Neural crest cell (in vitro differentiated cells): ENCODE results near the gene TMEM175. TPM values are rescaled to one million over a fixed set of nuclear protein-coding genes. Genes with fewer than 3 reads are reported as not detected.

Source experiments
- DNase-seq: peaks from one replicate; pipeline ENCODE4 v3.0.0; 2021; ENCODE audit warnings: low read depth, mixed read lengths, low spot score
- H3K27ac Mint-ChIP-seq: one replicate; pipeline ENCODE4 v1.8.0; 2021; ENCODE audit warnings: mild to moderate bottlenecking, mixed read lengths; ENCODE audit not compliant: unreplicated experiment
- H3K27me3 Mint-ChIP-seq: 2 replicates; pipeline ENCODE4 v1.8.0; 2021; ENCODE audit warnings: low read depth, mild to moderate bottlenecking, mixed read lengths
- H3K36me3 Mint-ChIP-seq: 2 replicates; pipeline ENCODE4 v1.8.0; 2021; ENCODE audit warnings: low read depth, mild to moderate bottlenecking, mixed read lengths
- H3K4me1 Mint-ChIP-seq: 2 replicates; pipeline ENCODE4 v1.8.0; 2021; ENCODE audit warnings: mixed read lengths
- H3K4me3 Mint-ChIP-seq: one replicate; pipeline ENCODE4 v1.8.0; 2021; ENCODE audit warnings: mild to moderate bottlenecking, mixed read lengths
- H3K9me3 Mint-ChIP-seq: 2 replicates; pipeline ENCODE4 v1.8.0; 2021; ENCODE audit warnings: mixed read lengths
- total RNA-seq: library from RNA; stranded (reverse); gene quantifications from 2 replicates; pipeline ENCODE4 v1.2.1, GENCODE V29; 2021
- TF ChIP-seq, protein P1 (sequence below): fragments of 200-600 bp; sonication (generic); conservative IDR thresholded peaks from 2 replicates; pipeline ENCODE4 v1.5.0; 2021; ENCODE audit warnings: antibody characterized with exemption, mild to moderate bottlenecking

TMEM175 gene
- total RNA-seq, 1 donor from 2014 or later: 15.2 TPM

DNA sequence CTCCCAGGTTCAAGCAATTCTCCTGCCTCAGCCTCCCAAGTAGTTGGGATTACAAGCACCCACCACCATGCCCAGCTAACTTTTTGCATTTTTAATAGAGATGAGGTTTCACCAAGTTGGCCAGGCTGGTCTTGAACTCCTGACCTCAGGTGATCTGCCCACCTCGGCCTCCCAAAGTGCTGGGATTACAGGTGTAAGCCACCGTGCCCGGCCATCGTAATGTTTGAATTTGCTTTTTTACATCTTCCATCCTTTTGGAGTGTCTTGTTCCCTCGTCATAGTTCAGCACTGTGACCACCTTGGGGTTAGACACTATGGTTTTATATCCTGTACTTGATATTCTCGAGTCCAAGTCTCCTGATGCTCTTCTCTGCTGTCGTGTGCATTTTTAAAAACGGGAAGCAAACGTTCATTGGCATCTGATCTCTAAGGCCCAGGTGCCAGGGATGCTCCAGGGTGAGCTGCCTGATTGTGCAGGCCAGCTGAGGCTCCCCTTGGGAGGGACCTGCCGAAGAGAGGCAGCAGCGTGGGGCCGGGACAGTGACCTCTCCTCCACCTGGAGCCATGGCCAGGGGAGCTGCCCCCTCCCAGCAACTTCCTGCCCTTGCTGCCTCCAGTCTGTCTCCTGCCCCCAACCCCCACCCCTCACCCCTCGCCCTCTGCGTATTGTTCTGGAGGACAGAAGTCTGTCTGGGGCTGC lies 24.4 kb downstream of the TMEM175 start:
- Mint-ChIP-seq H3K9me3 (no peaks in the 10 kb centered on the region), H3K4me3 (no peak overlapping the region), H3K4me1 (no peaks in the 10 kb centered on the region), H3K27me3 (no peaks in the 10 kb centered on the region), H3K27ac (peak overlapping the region; percentile 57), H3K36me3 (no peaks in the 10 kb centered on the region)
- TF ChIP-seq, protein P1, sequence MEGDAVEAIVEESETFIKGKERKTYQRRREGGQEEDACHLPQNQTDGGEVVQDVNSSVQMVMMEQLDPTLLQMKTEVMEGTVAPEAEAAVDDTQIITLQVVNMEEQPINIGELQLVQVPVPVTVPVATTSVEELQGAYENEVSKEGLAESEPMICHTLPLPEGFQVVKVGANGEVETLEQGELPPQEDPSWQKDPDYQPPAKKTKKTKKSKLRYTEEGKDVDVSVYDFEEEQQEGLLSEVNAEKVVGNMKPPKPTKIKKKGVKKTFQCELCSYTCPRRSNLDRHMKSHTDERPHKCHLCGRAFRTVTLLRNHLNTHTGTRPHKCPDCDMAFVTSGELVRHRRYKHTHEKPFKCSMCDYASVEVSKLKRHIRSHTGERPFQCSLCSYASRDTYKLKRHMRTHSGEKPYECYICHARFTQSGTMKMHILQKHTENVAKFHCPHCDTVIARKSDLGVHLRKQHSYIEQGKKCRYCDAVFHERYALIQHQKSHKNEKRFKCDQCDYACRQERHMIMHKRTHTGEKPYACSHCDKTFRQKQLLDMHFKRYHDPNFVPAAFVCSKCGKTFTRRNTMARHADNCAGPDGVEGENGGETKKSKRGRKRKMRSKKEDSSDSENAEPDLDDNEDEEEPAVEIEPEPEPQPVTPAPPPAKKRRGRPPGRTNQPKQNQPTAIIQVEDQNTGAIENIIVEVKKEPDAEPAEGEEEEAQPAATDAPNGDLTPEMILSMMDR: no peak
- DNase-seq: no peak

DNA sequence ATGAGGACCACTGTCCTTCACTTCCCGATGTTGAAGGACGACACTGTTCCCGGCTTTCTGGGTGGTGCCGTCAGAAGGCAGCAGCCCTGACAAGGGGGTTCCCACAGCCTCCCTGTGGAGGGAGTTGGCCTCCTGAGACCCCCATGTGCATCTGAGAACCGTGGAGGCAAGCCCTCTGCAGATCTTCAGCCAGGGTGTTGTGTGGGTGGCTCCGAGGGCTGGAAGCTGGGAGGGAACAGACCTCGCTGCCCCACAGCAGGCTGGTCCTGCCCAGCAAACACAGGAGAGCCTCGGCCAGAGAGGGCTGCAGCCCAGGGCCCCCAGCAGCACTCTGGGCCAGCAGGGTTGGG lies 24.9 kb downstream of the TMEM175 start:
- Mint-ChIP-seq H3K27ac (no peak overlapping the region), H3K27me3 (no peaks in the 10 kb centered on the region), H3K4me3 (no peak overlapping the region), H3K4me1 (no peaks in the 10 kb centered on the region), H3K36me3 (no peaks in the 10 kb centered on the region), H3K9me3 (no peaks in the 10 kb centered on the region)
- TF ChIP-seq, protein P1: no peak
- no peak for DNase-seq

DNA sequence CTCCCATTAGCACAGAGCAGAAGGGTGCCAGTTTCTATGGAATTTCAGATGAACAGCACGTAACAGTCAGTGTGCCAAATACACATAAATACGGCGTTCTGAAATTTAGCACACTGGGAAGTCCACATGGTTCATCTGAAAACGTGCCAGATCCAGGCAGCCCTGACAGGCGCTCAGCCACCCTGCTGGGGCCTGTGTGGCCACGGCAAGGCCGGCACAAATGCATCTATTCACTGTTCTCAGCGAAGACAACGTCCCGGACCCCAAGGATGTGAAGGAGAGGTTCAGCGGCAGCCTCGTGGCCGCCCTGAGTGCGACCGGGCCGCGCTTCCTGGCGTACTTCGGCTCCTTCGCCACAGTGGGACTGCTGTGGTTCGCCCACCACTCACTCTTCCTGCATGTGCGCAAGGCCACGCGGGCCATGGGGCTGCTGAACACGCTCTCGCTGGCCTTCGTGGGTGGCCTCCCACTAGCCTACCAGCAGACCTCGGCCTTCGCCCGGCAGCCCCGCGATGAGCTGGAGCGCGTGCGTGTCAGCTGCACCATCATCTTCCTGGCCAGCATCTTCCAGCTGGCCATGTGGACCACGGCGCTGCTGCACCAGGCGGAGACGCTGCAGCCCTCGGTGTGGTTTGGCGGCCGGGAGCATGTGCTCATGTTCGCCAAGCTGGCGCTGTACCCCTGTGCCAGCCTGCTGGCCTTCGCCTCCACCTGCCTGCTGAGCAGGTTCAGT lies 25.5 kb downstream of the TMEM175 start:
- Mint-ChIP-seq H3K27me3 (no peaks in the 10 kb centered on the region), H3K9me3 (no peaks in the 10 kb centered on the region), H3K36me3 (no peaks in the 10 kb centered on the region), H3K4me1 (no peaks in the 10 kb centered on the region), H3K4me3 (no peak overlapping the region), H3K27ac (no peak overlapping the region)
- no peak for DNase-seq
- TF ChIP-seq, protein P1: no peak

DNA sequence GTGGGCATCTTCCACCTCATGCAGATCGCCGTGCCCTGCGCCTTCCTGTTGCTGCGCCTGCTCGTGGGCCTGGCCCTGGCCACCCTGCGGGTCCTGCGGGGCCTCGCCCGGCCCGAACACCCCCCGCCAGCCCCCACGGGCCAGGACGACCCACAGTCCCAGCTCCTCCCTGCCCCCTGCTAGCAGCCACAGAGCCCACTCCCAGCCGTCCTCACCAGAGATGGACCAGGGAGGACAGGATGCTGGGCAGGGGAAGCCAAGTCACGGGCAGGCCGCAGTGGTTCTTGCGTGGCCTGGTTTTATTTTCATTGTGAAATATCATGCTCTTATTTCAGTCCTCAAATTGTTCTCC lies 26.0 kb downstream of the TMEM175 start:
- Mint-ChIP-seq H3K36me3 (no peaks in the 10 kb centered on the region), H3K27me3 (no peaks in the 10 kb centered on the region), H3K9me3 (no peaks in the 10 kb centered on the region), H3K4me1 (no peaks in the 10 kb centered on the region), H3K27ac (no peak overlapping the region), H3K4me3 (no peak overlapping the region)
- no peak for DNase-seq
- TF ChIP-seq, protein P1: no peak

DNA sequence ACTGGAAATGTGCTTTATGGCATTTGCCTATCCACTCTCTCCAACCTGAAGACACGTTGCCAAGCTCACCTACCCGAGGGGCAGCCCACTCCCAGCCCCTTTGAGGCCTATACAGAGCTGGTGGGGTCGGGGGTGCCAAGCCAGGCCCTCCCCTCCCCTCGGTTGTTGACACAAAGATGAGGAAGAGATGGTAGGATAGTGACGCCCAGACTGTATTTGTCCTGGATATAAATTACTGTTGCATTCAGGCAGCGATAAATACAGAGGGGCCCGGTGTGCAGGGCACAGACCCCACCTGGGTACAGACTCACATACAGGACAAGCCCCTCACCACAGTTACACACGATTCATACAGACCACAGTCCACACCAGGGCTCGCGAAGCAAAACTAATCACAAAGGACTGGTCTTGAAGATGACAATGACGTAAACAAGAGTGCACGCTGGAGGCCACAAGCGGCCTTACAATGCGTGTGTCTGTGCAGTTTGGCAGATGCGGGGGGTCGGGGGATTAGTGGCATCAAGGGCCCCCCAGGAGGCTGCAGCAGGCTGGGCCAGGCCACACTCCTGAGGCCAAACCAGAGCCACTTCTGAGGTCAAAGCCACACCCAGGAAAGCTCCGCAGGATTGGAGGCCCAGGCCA lies 26.6 kb downstream of the TMEM175 start:
- no peaks in the 10 kb centered on the region for H3K9me3 Mint-ChIP-seq
- H3K36me3 Mint-ChIP-seq: no peaks in the 10 kb centered on the region
- H3K4me1 Mint-ChIP-seq: no peaks in the 10 kb centered on the region
- no peaks in the 10 kb centered on the region for H3K27me3 Mint-ChIP-seq
- no peak overlapping the region for H3K27ac Mint-ChIP-seq
- DNase-seq: no peak
- TF ChIP-seq, protein P1: no peak
- H3K4me3 Mint-ChIP-seq: no peak overlapping the region
